NCI-H2196 treated with DMSO at 0.1 percent for 48 hours (cell line): ENCODE measurements around the gene RYK.

ENCODE experiments used
- DNase-seq: peaks from one replicate; lab custom pipeline; 2025; ENCODE audit not compliant: unreplicated experiment; lab: John Stamatoyannopoulos, UW

The RYK gene

GRCh38 chr3:134258761-134259347 lies 8.2 kb upstream of the RYK start:
- no peak for DNase-seq

- no peak for DNase-seq
Observed at GRCh38 chr3:134255404-134255803, 4.7 kb upstream of the RYK start.

GRCh38 chr3:134253475-134254226 lies 3.0 kb upstream of the RYK start:
- no peak for DNase-seq

GRCh38 chr3:134252766-134253165 lies 2.1 kb upstream of the RYK start:
- no peak for DNase-seq

GRCh38 chr3:134251731-134252391 lies 1.2 kb upstream of the RYK start:
- no peak for DNase-seq

- DNase-seq = no peak
Observed at GRCh38 chr3:134249935-134250716, 533 bp downstream of the RYK start.

GRCh38 chr3:134249296-134249841 lies 1.3 kb downstream of the RYK start:
- no peak for DNase-seq

GRCh38 chr3:134244921-134245320 lies 5.7 kb downstream of the RYK start:
- no peak for DNase-seq

- no peak for DNase-seq
Observed at GRCh38 chr3:134242649-134243617, 7.7 kb downstream of the RYK start.

GRCh38 chr3:134239538-134239937 lies 11.1 kb downstream of the RYK start:
- DNase-seq = no peak

- no peak for DNase-seq
Observed at GRCh38 chr3:134237454-134238145, 13.1 kb downstream of the RYK start.

GRCh38 chr3:134236505-134237170 lies 14.0 kb downstream of the RYK start:
- no peak for DNase-seq

GRCh38 chr3:134235577-134236076 lies 15.0 kb downstream of the RYK start:
- no peak for DNase-seq

- no peak for DNase-seq
Observed at GRCh38 chr3:134232951-134233350, 17.7 kb downstream of the RYK start.

- no peak for DNase-seq
Observed at GRCh38 chr3:134232151-134232550, 18.5 kb downstream of the RYK start.

GRCh38 chr3:134231131-134231530 lies 19.5 kb downstream of the RYK start:
- DNase-seq = no peak

- DNase-seq = no peak
Observed at GRCh38 chr3:134229038-134229437, 21.6 kb downstream of the RYK start.

- no peak for DNase-seq
Observed at GRCh38 chr3:134228479-134228878, 22.2 kb downstream of the RYK start.

GRCh38 chr3:134228035-134228434 lies 22.6 kb downstream of the RYK start:
- DNase-seq = no peak
